Pancreas (tissue), 10 donors: ENCODE results near the gene PCBP2. TPM values are rescaled to one million over a fixed set of nuclear protein-coding genes. Genes with fewer than 3 reads are reported as not detected.

Source experiments
- ATAC-seq, 4 donors: fragments of 200-7000 bp; cut with Tn5 transposase; one replicate each; pipeline versions ENCODE4 v1.8.0 to v1.9.1; 2020; ENCODE audit warnings: mild to moderate bottlenecking in 4 of 4, moderate library complexity in 4 of 4
- DNase-seq, 6 donors: peaks; one replicate each; pipeline ENCODE4 v3.0.0-alpha.2; 2020
- FAIRE-seq: peaks from 2 replicates; lab custom pipeline; 2012; peaks lifted over from hg19 to GRCh38; lab: Jason Lieb, UNC
- H3K27ac ChIP-seq, 4 donors: fragments of 200-600 bp; sonication (generic); 1 replicate in 3 of 4; 2 replicates in 1 of 4; pipeline versions ENCODE4 v1.5.0 to v1.8.0; 2020
- H3K27me3 ChIP-seq, 4 donors: fragments of 200-600 bp; one replicate each; pipeline ENCODE4 v1.8.0; 2021
- H3K36me3 ChIP-seq, 3 donors: fragments of 200-600 bp; sonication (generic) in 1 of 3; one replicate each; pipeline versions ENCODE4 v1.5.0 to v1.8.0; 2020 to 2021
- H3K4me1 ChIP-seq, 3 donors: fragments of 200-600 bp; one replicate each; pipeline ENCODE4 v1.8.0; 2021
- H3K4me3 ChIP-seq, 4 donors: fragments of 200-600 bp; sonication (generic) in 2 of 4; one replicate each; pipeline versions ENCODE4 v1.5.0 to v1.8.0; 2020 to 2021
- H3K9me3 ChIP-seq, 4 donors: fragments of 200-600 bp; one replicate each; pipeline ENCODE4 v1.8.0; 2021
- WGBS, 2 donors: extraction: QIAGEN DNeasy Blood & Tissue Kit; methylation state at CpG; one replicate each; pipeline ENCODE4 v1.1.7; 2013; 5-methylcytosine and 5-hydroxymethylcytosine counted together
- intact Hi-C, 3 donors: fragments of 100-400 bp; cut with DNase I; formaldehyde crosslinking; loops; one replicate each; pipeline versions ENCODE4 v1.11.1 to v1.14.2; 2022
- polyA plus RNA-seq, 2 donors: library from polyadenylated mRNA; stranded (reverse); fragments of 200-250 nt; gene quantifications; one replicate each; pipeline ENCODE4 v1.2.3, GENCODE V29; 2013
- total RNA-seq, 6 donors: library from RNA; stranded (reverse); fragmentation: NEBNext Ultra II Directional in 4 of 6; extraction: Animal tissue kit (Norgen Biotek cat#: 25700) in 4 of 6; gene quantifications; one replicate each; pipeline versions ENCODE4 v1.2.1 to v1.2.4, GENCODE V29; 2021 to 2023
- TF ChIP-seq, protein P1 (sequence below), 4 donors: fragments of 200-600 bp; sonication (generic) in 3 of 4; IDR thresholded peaks; one replicate each; pipeline versions ENCODE4 v1.5.0 to v1.8.0; 2021; ENCODE audit warnings: antibody characterized with exemption in 4 of 4
- donor health status: healthy with polysubstance abuse.
- donor health status: DM: no; HTN: no; CAD: no; lungs with moderate emphysema.
- donor health status: DM: no; HTN: no; CAD: no.
- donor health status: control.
- donor health status: control.
- donor health status: Bipolar disorder and iron deficiency.
- donor health status: DM: yes; HTN: yes; CAD: no.
- donor health status: DM: no; HTN: no; CAD: no.
- donor health status: DM: no; HTN: no; CAD: no.
- donor health status: DM: yes; HTN: yes; CAD: no.

PCBP2 gene
- total and polyA plus RNA-seq, 8 donors = 266 to 608 (median 467) TPM

DNA sequence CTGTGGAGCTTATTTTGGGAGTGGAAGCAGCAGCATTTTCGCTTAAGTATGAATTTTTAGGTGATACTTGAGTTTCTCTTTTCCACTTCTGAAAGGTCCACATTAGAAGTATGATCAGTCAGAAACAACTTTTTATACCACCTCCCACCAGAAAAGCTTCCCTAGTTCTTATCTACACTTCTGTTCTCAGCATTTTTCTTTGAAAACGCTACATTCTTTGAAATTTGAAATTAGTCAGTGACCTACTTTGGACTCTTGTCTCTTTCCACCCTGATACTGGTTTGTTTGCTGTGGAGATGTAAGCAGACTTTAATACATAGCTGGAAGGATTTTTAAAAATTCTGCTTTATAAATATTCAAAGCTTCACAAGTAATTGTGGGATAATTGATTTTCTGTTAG lies 22.2 kb downstream of the PCBP2 start:
- intact Hi-C loops = no loop called here
- FAIRE-seq (no peak), ATAC-seq (no peak), DNase-seq (no peak)
- H3K4me3 ChIP-seq = no peak overlapping the region
- H3K36me3 ChIP-seq = peaks cover 18 to 90% (median 35%) of the 10 kb centered on the region in 3 donors
- H3K4me1 ChIP-seq = peaks cover 12 to 29% (median 16%) of the 10 kb centered on the region in 3 donors
- WGBS, 2 donors = 51 to 60% methylated on average over 2 of the region's 2 CpGs
- peak overlapping the region in 1 of 4 donors; percentile 13 for H3K27ac ChIP-seq
- no peaks in the 10 kb centered on the region for H3K27me3 ChIP-seq
- TF ChIP-seq, protein P1, sequence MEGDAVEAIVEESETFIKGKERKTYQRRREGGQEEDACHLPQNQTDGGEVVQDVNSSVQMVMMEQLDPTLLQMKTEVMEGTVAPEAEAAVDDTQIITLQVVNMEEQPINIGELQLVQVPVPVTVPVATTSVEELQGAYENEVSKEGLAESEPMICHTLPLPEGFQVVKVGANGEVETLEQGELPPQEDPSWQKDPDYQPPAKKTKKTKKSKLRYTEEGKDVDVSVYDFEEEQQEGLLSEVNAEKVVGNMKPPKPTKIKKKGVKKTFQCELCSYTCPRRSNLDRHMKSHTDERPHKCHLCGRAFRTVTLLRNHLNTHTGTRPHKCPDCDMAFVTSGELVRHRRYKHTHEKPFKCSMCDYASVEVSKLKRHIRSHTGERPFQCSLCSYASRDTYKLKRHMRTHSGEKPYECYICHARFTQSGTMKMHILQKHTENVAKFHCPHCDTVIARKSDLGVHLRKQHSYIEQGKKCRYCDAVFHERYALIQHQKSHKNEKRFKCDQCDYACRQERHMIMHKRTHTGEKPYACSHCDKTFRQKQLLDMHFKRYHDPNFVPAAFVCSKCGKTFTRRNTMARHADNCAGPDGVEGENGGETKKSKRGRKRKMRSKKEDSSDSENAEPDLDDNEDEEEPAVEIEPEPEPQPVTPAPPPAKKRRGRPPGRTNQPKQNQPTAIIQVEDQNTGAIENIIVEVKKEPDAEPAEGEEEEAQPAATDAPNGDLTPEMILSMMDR (IDR thresholded peaks at IDR 0.05) = no peak
- no peaks in the 10 kb centered on the region for H3K9me3 ChIP-seq

- peak in 1 of 4 donors; percentile 2 for ATAC-seq
- peak overlapping the region in 1 of 4 donors; percentile 20 for H3K27ac ChIP-seq
- WGBS, 2 donors = 65 to 75% methylated on average over 13 of the region's 13 CpGs
- peaks cover 16 to 89% (median 30%) of the 10 kb centered on the region in 3 donors for H3K36me3 ChIP-seq
- intact Hi-C loops = no loop called here
- H3K4me1 ChIP-seq = peaks cover 12 to 29% (median 16%) of the 10 kb centered on the region in 3 donors
- no peak for DNase-seq
- H3K27me3 ChIP-seq = no peaks in the 10 kb centered on the region
- no peak overlapping the region for H3K4me3 ChIP-seq
- no peaks in the 10 kb centered on the region for H3K9me3 ChIP-seq
- TF ChIP-seq, protein P1 (IDR thresholded peaks at IDR 0.05) = no peak
- no peak for FAIRE-seq
These were observed 22.9 kb downstream of the PCBP2 start for GRCh38 chr12:53474819-53475218.

- ATAC-seq = peak in 3 of 4 donors; percentile 24 to 28 (median 25)
- Histone ChIP-seq H3K36me3 (peaks cover 6 to 86% (median 44%) of the 10 kb centered on the region in 3 donors), H3K9me3 (no peaks in the 10 kb centered on the region), H3K4me3 (no peak overlapping the region), H3K27ac (no peak overlapping the region), H3K27me3 (no peaks in the 10 kb centered on the region), H3K4me1 (peaks cover 12 to 29% (median 16%) of the 10 kb centered on the region in 3 donors)
- DNase-seq = no peak
- TF ChIP-seq, protein P1 (IDR thresholded peaks at IDR 0.05) = no peak
- intact Hi-C loops = no loop called here
- no peak for FAIRE-seq
- WGBS, 2 donors = 54 to 59% methylated on average over 2 of the region's 2 CpGs
These were observed 24.9 kb downstream of the PCBP2 start for GRCh38 chr12:53476769-53477209.

DNA sequence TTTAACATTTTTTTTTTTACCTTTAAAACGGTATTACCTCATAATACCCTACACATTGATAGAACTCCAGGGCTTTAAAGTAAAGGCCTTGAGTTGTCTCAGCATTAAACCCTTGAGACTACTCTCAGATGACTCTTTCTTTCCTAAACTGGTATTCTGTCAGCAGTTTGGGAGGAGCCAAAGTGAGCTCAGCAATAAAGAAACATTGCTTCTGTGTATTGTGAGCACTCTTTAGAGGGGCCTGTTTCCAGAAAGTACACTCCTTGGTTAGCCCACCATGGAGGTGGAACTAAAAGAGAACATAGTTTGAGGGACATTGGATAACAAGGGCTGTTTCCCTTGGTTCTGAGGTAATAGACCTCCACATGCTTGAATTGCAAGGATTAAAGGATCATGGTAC lies 27.0 kb downstream of the PCBP2 start:
- TF ChIP-seq, protein P1 (IDR thresholded peaks at IDR 0.05) = no peak
- H3K9me3 ChIP-seq = no peaks in the 10 kb centered on the region
- DNase-seq = no peak
- H3K27ac ChIP-seq = no peak overlapping the region
- intact Hi-C loops = no loop called here
- H3K27me3 ChIP-seq = no peaks in the 10 kb centered on the region
- FAIRE-seq = no peak
- peaks cover 8 to 21% (median 13%) of the 10 kb centered on the region in 3 donors for H3K4me1 ChIP-seq
- ATAC-seq = no peak
- H3K36me3 ChIP-seq = peaks cover 6 to 65% (median 40%) of the 10 kb centered on the region in 3 donors
- 32 to 52% methylated on average over 1 of the region's 1 CpG for WGBS, 2 donors
- no peak overlapping the region for H3K4me3 ChIP-seq

- FAIRE-seq = no peak
- no peaks in the 10 kb centered on the region for H3K27me3 ChIP-seq
- no peak for ATAC-seq
- 78 to 85% methylated on average over 5 of the region's 5 CpGs for whole genome bisulfite sequencing, 2 donors
- TF ChIP-seq, protein P1 (IDR thresholded peaks at IDR 0.05) = no peak
- intact Hi-C loops = no loop called here
- no peak for DNase-seq
- H3K27ac ChIP-seq = no peak overlapping the region
- no peak overlapping the region for H3K4me3 ChIP-seq
- peaks cover 3 to 17% (median 8%) of the 10 kb centered on the region in 3 donors for H3K4me1 ChIP-seq
- no peaks in the 10 kb centered on the region for H3K9me3 ChIP-seq
- peaks cover 6 to 61% (median 40%) of the 10 kb centered on the region in 3 donors for H3K36me3 ChIP-seq
These were observed 27.4 kb downstream of the PCBP2 start for GRCh38 chr12:53479331-53479730.
